ENCODE measurements around the gene TESK2. TPM values are rescaled to one million over a fixed set of nuclear protein-coding genes. Genes with fewer than 3 reads are reported as not detected.

TESK2 gene
- total RNA-seq, 3 donors from 2014 or later (not counting 1 experiment from before 2014, with no cell fraction given) = 5.1 to 7.4 (median 6.0) TPM

DNA sequence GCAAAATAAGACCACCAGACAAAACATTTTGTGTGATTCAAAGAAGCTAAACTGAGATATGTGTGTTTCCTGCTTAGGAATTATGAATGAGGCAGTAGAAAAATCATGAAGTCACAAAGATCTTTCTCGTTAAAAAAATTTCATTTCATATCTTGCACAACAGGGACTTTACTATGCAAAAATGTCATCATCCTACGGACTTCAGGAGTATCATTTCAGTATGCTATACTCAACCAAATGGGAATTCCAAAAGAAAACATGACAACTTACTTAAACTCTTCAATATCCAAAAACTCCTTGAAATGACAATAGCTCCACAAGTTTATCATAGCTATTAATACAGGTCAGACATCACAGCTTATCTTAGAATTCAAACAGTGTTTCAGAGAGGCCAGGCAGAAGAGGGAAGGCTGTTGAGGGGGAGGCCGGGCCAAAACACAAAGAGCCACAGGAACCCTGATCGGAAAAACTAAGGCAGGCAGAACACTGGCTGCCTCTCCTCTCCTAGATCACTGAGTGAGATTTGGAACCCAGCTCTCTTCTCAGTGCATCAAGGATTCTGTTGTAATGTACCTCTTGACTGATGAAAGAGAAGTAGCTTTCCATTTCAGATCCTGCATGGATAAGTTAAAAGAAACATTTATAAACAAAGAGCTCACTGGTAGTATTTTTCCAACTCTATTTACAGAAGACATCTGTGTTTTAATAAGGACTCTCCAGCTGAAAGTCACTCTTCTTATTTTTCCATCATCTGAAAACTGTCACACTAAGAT is 66.9 kb downstream of the TESK2 start:
- TF ChIP-seq CTCF (IDR thresholded peaks at IDR 0.05) = no peak
- H3K4me1 Mint-ChIP-seq = no peaks in the 10 kb centered on the region
- intact Hi-C loops (cut with micrococcal nuclease) = no loop called here
- WGBS (ENCODE audit: insufficient coverage) = 93% methylated on average over 4 of the region's 4 CpGs
- no peaks in the 10 kb centered on the region for H3K36me3 Mint-ChIP-seq
- Histone ChIP-seq H3K4me3 (ENCODE audit: low read length) (no peak overlapping the region), H3K9me3 (ENCODE audit: control insufficient read depth, insufficient read depth, low read length) (no peaks in the 10 kb centered on the region), H3K4me1 (ENCODE audit: control insufficient read depth, insufficient read depth, low read length) (no peaks in the 10 kb centered on the region), H3K36me3 (ENCODE audit: control insufficient read depth, insufficient read depth, low read length) (peaks cover 2% of the 10 kb centered on the region), H3K27ac (ENCODE audit: low read length) (no peak overlapping the region), H3K27me3 (ENCODE audit: control insufficient read depth, insufficient read depth, low read length) (no peaks in the 10 kb centered on the region)
- no peak for ATAC-seq
- no peak overlapping the region for H3K27ac Mint-ChIP-seq
- H3K4me3 Mint-ChIP-seq = no peak overlapping the region
- H3K9me3 Mint-ChIP-seq = peaks cover 3% of the 10 kb centered on the region in 2 donors
- no peaks in the 10 kb centered on the region for H3K27me3 Mint-ChIP-seq (ENCODE audit: low read depth in 2 of 2)
- DNase-seq = no peak

DNA sequence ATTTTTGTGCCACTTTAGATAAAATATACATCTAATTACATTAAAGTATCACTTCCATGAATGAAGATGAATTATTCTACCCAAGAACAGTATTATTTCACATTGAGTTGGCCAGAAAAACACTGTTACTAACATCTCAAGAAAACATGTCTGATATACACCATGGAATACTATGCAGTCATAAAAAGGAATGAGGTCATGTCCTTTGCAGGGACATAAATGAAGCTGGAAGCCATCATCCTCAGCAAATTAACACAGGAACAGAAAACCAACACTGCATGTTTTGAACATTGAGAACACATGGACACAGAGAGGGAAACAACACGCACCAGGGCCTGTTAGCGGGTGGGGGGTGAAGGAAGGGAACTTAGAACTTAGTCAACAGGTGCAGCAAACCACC is 69.0 kb downstream of the TESK2 start:
- no peaks in the 10 kb centered on the region for H3K27me3 ChIP-seq (ENCODE audit: control insufficient read depth, insufficient read depth, low read length)
- no peak overlapping the region for H3K4me3 ChIP-seq (ENCODE audit: low read length)
- no peak overlapping the region for H3K27ac ChIP-seq (ENCODE audit: low read length)
- 100% methylated on average over 2 of the region's 2 CpGs for WGBS (ENCODE audit: insufficient coverage)
- H3K27me3 Mint-ChIP-seq (ENCODE audit: low read depth in 2 of 2) = no peaks in the 10 kb centered on the region
- no peaks in the 10 kb centered on the region for H3K36me3 Mint-ChIP-seq
- TF ChIP-seq CTCF (IDR thresholded peaks at IDR 0.05) = no peak
- no peak for ATAC-seq
- H3K27ac Mint-ChIP-seq = no peak overlapping the region
- no peaks in the 10 kb centered on the region for H3K4me1 ChIP-seq (ENCODE audit: control insufficient read depth, insufficient read depth, low read length)
- no peak for DNase-seq
- intact Hi-C loops (cut with micrococcal nuclease) = no loop called here
- peaks cover 2% of the 10 kb centered on the region for H3K36me3 ChIP-seq (ENCODE audit: control insufficient read depth, insufficient read depth, low read length)
- no peak overlapping the region for H3K4me3 Mint-ChIP-seq
- H3K4me1 Mint-ChIP-seq = no peaks in the 10 kb centered on the region
- H3K9me3 Mint-ChIP-seq = peaks cover 3% of the 10 kb centered on the region in 2 donors
- no peaks in the 10 kb centered on the region for H3K9me3 ChIP-seq (ENCODE audit: control insufficient read depth, insufficient read depth, low read length)

DNA sequence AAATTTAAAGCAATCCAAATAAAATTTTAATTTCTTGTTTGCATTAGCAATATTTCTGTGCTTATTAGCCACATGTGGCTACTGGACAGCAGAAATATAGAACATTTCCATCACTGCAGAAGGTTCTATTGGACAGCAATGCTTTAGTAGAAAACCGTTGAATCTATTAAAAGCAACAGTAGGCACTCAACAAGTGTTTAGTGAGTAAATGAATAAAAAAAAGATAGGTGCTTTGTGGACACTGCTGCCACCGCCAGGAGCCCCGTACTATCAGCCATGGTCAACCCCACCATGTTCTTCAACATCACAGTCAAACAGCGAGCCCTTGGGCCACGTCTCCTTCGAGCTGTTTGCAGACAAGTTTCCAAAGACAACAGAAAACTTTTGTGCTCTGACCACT is 76.2 kb downstream of the TESK2 start:
- no peak overlapping the region for H3K27ac Mint-ChIP-seq
- no peaks in the 10 kb centered on the region for H3K4me1 Mint-ChIP-seq
- no peaks in the 10 kb centered on the region for H3K27me3 ChIP-seq (ENCODE audit: control insufficient read depth, insufficient read depth, low read length)
- H3K9me3 Mint-ChIP-seq = no peaks in the 10 kb centered on the region
- WGBS (ENCODE audit: insufficient coverage) = 74% methylated on average over 6 of the region's 6 CpGs
- no peaks in the 10 kb centered on the region for H3K27me3 Mint-ChIP-seq (ENCODE audit: low read depth in 2 of 2)
- H3K4me1 ChIP-seq (ENCODE audit: control insufficient read depth, insufficient read depth, low read length) = no peaks in the 10 kb centered on the region
- H3K36me3 Mint-ChIP-seq = no peaks in the 10 kb centered on the region
- intact Hi-C loops (cut with micrococcal nuclease) = no loop called here
- ATAC-seq = no peak
- H3K9me3 ChIP-seq (ENCODE audit: control insufficient read depth, insufficient read depth, low read length) = no peaks in the 10 kb centered on the region
- TF ChIP-seq CTCF (IDR thresholded peaks at IDR 0.05) = no peak
- H3K4me3 Mint-ChIP-seq = no peak overlapping the region
- no peaks in the 10 kb centered on the region for H3K36me3 ChIP-seq (ENCODE audit: control insufficient read depth, insufficient read depth, low read length)
- H3K27ac ChIP-seq (ENCODE audit: low read length) = no peak overlapping the region
- no peak for DNase-seq
- H3K4me3 ChIP-seq (ENCODE audit: low read length) = no peak overlapping the region

DNA sequence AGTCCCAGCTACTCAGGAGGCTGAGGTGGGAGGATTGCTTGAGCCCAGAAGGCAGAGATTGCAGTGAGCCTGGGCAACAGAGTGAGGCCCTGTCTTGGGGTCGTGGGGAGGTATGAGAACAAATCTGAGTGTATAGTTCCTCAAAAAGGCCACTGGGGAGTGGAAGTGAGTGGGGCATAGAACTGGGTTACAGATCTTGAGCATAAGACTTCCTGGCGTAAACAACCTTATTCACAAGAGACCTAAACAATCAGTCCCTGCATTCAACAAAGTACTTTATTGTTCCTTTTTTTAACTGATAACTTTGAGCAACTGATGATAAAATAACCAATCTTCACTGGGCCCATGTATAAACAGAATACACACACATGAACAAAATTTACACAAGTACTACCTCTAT is 78.1 kb downstream of the TESK2 start:
- Mint-ChIP-seq H3K9me3 (no peaks in the 10 kb centered on the region), H3K4me1 (peaks cover 0 to 5% of the 10 kb centered on the region in 2 donors), H3K4me3 (no peak overlapping the region), H3K27ac (no peak overlapping the region), H3K27me3 (ENCODE audit: low read depth in 2 of 2) (no peaks in the 10 kb centered on the region), H3K36me3 (no peaks in the 10 kb centered on the region)
- intact Hi-C loops (cut with micrococcal nuclease) = no loop called here
- Histone ChIP-seq H3K27me3 (ENCODE audit: control insufficient read depth, insufficient read depth, low read length) (no peaks in the 10 kb centered on the region), H3K9me3 (ENCODE audit: control insufficient read depth, insufficient read depth, low read length) (no peaks in the 10 kb centered on the region), H3K4me3 (ENCODE audit: low read length) (no peak overlapping the region), H3K36me3 (ENCODE audit: control insufficient read depth, insufficient read depth, low read length) (no peaks in the 10 kb centered on the region), H3K27ac (ENCODE audit: low read length) (peak overlapping the region; percentile 11), H3K4me1 (ENCODE audit: control insufficient read depth, insufficient read depth, low read length) (no peaks in the 10 kb centered on the region)
- 49% methylated on average over 2 of the region's 2 CpGs for WGBS (ENCODE audit: insufficient coverage)
- ATAC-seq (no peak), DNase-seq (no peak)
- TF ChIP-seq CTCF (IDR thresholded peaks at IDR 0.05) = no peak
